Transverse colon (tissue), 4 donors: ENCODE results near the gene CYBB.

Source experiments
- EP300 ChIP-seq: sonication (generic); formaldehyde crosslinking; IDR thresholded peaks from one replicate; pipeline ENCODE4 v1.6.1; 2017; ENCODE audit warnings: antibody characterized with exemption, low read depth
- POLR2A ChIP-seq: fragments of 450-650 bp; IDR thresholded peaks from one replicate; pipeline ENCODE4 v1.6.1; 2016; ENCODE audit warnings: antibody characterized with exemption, mild to moderate bottlenecking, moderate library complexity
- POLR2AphosphoS5 ChIP-seq, 3 donors: sonication (generic); formaldehyde crosslinking; IDR thresholded peaks; one replicate each; pipeline ENCODE4 v1.6.1; 2016; ENCODE audit warnings: antibody characterized with exemption in 3 of 3
- TF ChIP-seq, protein P1 (sequence below), 5 experiments: fragments of 200-600 bp in 3 of 5; fragments of 450-650 bp in 2 of 5; sonication (generic) in 3 of 5; IDR thresholded peaks; 1 replicate in 2 of 5; 2 replicates in 3 of 5; pipeline ENCODE4 v1.5.1; 2016 to 2017; ENCODE audit warnings: antibody characterized with exemption in 5 of 5, inconsistent platforms in 3 of 5, mild to moderate bottlenecking in 2 of 5, moderate library complexity in 1 of 5

GRCh38 chrX:37782359-37782758 is 2.5 kb downstream of the CYBB start:
- TF ChIP-seq POLR2A (no peak), EP300 (no peak), POLR2AphosphoS5 (IDR thresholded peaks at IDR 0.05) (no peak)
- TF ChIP-seq, protein P1, sequence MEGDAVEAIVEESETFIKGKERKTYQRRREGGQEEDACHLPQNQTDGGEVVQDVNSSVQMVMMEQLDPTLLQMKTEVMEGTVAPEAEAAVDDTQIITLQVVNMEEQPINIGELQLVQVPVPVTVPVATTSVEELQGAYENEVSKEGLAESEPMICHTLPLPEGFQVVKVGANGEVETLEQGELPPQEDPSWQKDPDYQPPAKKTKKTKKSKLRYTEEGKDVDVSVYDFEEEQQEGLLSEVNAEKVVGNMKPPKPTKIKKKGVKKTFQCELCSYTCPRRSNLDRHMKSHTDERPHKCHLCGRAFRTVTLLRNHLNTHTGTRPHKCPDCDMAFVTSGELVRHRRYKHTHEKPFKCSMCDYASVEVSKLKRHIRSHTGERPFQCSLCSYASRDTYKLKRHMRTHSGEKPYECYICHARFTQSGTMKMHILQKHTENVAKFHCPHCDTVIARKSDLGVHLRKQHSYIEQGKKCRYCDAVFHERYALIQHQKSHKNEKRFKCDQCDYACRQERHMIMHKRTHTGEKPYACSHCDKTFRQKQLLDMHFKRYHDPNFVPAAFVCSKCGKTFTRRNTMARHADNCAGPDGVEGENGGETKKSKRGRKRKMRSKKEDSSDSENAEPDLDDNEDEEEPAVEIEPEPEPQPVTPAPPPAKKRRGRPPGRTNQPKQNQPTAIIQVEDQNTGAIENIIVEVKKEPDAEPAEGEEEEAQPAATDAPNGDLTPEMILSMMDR (IDR thresholded peaks at IDR 0.05): no peak
